ENCODE data around the gene ABI3BP.

The ABI3BP gene

GRCh38 chr3:100831629-100832028 lies 161.6 kb downstream of the ABI3BP start:
- DNase-seq (ENCODE audit: low spot score): no peak

DNA sequence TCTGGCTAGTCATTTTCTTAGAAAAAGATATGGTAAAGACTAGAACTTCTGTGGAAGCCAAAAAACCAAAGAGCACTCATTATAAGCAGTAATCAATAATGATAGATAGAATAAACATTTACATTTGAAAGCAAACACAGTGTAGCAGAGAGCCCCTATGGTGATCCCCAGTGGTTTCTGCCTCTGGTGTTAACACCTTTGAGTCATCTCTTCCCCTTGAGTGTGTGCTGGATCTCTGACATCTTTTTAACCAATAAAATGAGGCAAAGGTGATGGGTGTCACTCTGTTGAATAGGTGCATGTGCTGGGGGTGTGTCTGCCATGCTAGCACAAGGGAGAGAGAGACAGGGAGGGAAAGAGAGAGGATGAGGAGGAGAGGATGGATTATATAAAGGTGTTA lies 162.3 kb downstream of the ABI3BP start:
- no peak for DNase-seq (ENCODE audit: low spot score)

- no peak for DNase-seq (ENCODE audit: low spot score)
These were observed 167.6 kb downstream of the ABI3BP start for GRCh38 chr3:100825574-100825973.

- DNase-seq (ENCODE audit: low spot score): no peak
These were observed 177.6 kb downstream of the ABI3BP start for GRCh38 chr3:100815583-100815982.

- DNase-seq (ENCODE audit: low spot score): no peak
These were observed 179.4 kb downstream of the ABI3BP start for GRCh38 chr3:100813828-100814227.

- no peak for DNase-seq (ENCODE audit: low spot score)
These were observed 181.3 kb downstream of the ABI3BP start for GRCh38 chr3:100811779-100812507.

GRCh38 chr3:100810671-100811070 lies 182.6 kb downstream of the ABI3BP start:
- DNase-seq (ENCODE audit: low spot score): no peak

GRCh38 chr3:100804631-100805030 lies 188.6 kb downstream of the ABI3BP start:
- DNase-seq (ENCODE audit: low spot score): no peak

DNA sequence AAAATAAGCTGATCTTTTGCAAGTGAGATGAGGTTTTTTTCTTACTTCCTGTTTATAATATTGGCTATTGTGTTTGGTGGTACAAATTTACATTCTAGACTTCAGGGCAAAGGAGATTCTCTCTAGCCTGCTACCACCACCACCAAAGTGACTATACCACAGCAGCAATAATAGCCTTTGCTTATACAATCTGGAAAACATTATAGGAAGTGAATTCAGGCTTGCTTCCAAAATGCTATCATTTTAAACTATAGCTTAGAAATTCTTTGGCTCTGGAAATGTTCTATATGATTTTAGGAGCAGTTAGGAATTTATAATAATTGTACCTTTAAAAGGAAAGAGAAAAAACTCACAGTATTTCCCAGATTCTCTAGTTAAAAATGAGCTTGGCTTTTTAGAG lies 189.5 kb downstream of the ABI3BP start:
- DNase-seq (ENCODE audit: low spot score): no peak

DNA sequence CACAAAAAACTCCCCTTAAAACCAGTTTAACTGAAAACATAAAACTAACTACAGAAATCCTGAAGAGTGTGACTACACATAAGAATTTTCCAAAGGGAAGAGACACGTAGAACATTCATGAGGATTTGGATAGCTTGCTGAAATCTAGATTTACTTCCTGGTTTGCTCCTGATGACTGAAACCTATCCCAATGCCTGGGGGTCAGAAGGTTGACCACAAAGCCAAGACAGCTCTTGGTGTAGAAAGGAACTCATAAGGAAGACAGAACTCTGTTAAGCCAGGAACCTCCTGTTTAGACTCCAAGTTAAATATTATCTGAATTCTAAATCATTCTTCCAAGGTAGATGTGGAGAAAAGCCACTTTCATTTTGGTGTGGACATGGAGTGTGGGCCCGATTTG lies 191.1 kb downstream of the ABI3BP start:
- no peak for DNase-seq (ENCODE audit: low spot score)

DNA sequence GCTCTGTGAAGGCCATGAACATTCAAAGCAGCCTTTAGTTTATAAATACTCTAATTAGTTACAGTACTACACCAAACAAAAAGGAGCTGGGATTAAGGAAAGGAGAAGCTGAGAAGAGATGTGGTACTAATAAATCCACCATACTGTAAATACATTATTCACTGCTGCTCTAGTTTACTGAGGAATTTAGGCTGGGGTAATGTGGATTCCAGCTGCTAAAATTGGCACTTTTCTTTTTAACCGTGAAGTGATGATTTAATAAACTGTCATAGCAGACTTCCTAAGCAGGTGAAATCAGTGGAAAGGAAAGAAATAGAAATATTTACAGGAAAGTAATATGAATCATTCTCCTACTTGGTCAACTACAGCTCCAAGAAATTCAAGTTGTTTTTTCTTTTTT lies 195.2 kb downstream of the ABI3BP start:
- no peak for DNase-seq (ENCODE audit: low spot score)

DNA sequence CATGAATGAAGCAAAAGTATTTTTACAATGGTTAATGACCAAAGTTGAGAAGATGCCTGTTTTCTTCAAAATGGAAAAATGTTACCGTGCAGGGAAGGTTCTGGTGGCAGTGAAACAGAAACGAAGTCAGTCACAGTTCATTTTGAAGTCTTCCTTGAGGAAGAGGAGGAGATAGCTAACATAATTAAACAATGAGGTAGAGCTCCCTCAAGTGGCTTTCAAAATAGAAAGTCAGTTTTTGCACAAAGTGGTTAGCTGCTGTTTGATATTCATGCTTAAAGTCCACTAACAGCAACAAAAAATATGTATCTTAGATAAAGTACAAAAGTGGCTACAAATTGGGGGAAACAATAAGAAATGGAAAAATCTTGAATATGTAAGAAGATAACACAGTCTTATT lies 196.7 kb downstream of the ABI3BP start:
- DNase-seq (ENCODE audit: low spot score): no peak

DNA sequence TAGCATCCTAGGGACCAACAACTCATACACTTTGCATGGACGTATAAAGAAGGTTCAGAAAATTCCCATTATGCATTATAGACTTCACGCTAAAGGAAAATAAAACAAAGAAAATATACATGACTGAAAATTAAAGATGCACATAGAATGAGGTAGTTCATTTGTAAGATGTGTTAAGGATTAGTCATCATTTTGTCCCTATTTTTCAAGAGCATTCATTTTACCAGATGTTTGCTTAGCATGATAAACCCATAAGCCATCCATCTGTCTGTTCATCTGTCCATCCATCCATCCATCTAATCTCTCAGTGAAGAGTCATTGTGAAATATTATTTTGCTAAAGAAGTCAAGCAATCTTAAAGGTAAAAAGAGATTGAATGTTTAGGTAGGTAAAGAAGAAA lies 203.6 kb downstream of the ABI3BP start:
- no peak for DNase-seq (ENCODE audit: low spot score)

GRCh38 chr3:100783619-100784018 lies 209.6 kb downstream of the ABI3BP start:
- DNase-seq (ENCODE audit: low spot score): no peak

DNA sequence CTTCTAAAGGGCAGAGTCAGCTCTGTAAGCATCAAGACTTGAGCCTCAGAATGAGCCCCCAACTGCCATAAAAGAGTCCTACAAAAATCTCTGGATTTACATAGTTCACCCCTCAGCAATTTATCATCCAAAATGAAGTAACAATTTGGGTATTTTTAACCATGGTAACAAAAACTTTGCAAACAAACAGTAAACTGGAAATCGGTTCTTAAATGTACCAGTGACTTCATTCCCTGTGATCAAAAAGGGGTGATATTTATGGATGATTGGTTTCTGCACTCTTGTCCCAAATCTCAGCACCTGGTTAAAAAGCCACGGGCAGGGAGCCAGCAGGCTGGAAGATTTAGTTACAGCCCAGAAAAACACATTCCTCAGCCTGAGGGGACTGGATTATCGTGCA lies 210.3 kb downstream of the ABI3BP start:
- DNase-seq (ENCODE audit: low spot score): no peak

- DNase-seq (ENCODE audit: low spot score): no peak
These were observed 210.9 kb downstream of the ABI3BP start for GRCh38 chr3:100782348-100782747.

- DNase-seq (ENCODE audit: low spot score): no peak
These were observed 211.9 kb downstream of the ABI3BP start for GRCh38 chr3:100781301-100781700.

GRCh38 chr3:100780071-100780622 lies 213.1 kb downstream of the ABI3BP start:
- no peak for DNase-seq (ENCODE audit: low spot score)

DNA sequence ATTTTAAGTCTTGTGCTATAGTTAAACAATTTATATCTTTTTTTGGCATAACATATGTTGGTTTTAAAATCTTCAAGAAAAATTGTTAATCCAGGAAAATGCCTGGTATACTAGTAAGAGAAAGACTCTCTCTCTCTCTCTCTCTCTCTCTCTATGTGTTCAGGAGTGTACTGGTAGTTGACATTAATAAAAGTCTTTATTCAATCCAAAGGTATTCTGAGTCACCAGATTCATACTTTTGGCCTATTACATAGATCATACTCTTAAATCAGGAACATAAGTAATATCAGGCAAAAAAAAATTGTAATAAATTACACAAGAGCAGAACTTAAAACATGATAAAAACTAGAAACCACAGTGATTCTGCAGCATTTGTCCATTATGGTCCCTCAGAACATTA lies 213.7 kb downstream of the ABI3BP start:
- no peak for DNase-seq (ENCODE audit: low spot score)

- no peak for DNase-seq (ENCODE audit: low spot score)
These were observed 215.9 kb downstream of the ABI3BP start for GRCh38 chr3:100777271-100777670.

DNA sequence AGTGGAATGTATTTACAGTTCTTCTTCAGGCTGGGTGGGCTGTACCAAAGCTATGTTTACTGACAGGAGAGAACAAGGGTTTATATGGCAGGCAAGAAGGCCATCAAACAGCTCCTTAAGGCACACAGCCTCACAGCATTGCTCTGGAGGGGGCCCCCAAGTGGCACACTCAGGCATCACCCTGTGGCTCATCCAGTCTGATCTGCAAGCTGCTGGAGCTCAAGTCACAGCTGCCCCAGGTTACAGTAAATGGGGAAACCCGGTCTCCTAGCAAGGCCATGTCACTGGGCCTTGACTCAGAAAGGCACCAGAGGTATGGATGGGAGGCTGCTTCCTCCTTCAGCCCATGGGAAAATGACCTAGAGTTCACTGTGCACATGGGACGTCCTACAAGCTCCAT lies 216.5 kb downstream of the ABI3BP start:
- no peak for DNase-seq (ENCODE audit: low spot score)

DNA sequence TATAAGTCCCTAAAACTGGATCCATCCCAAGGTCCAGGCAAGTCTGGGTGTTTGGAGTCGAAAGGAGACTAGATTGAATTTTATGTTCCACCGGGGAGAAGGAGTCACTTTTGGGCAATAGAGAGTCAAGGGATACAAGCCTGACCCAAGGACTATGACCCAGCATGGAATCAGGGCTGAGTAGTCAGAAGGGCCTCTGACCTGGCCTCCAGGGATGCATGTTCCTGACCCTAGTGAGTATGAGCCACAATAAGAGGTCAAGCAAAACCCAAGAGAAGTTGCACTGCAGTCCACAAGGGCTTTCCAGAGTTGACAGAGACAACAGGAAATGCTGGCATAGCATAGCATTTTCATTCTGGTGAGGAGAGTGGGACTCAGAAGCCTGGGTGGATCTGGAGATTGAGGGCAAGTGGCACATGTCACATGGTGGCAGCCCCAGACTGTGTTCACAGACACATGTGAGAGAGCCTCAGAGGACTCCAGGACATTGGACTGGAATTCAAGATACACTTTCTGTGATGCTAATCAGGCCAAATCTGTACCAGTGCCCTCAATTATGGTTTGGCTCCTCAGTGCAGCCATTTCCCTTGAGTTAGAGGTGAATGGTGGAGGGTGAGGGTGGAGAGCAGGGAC lies 217.0 kb downstream of the ABI3BP start:
- no peak for DNase-seq (ENCODE audit: low spot score)

- no peak for DNase-seq (ENCODE audit: low spot score)
These were observed 217.6 kb downstream of the ABI3BP start for GRCh38 chr3:100775669-100776068.

DNA sequence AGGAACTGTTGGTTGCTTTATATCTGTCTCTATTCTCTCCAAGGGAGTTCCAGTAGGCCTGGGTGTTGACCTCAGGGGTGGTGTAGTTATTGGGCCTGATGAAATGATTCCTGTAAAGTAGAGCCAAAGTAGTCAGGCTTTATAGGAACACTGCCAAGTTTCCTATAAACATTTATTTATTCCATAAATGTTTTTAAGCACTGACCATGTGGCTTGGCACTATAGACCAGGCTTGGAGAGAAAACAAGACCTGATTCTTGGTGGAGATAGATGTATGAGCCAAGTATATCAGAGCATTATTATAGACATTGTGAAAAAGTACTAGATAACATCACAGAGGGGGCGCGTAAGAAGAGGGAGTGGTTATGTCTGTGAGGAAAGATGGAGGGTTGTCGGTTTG lies 218.0 kb downstream of the ABI3BP start:
- no peak for DNase-seq (ENCODE audit: low spot score)

Measured in Ammon's horn (tissue), 1 donor.